SK-N-SH (cell line): ENCODE results near the gene GPD1. TPM values are rescaled to one million over a fixed set of nuclear protein-coding genes. Genes with fewer than 3 reads are reported as not detected.

Source experiments
- CTCF ChIA-PET: fragments of 300-600, 350-600 bp; formaldehyde crosslinking; extraction: SDS; loops from one replicate; lab custom pipeline; 2021; lab: Yijun Ruan, JAX
- POLR2A ChIA-PET: fragments of 350-600 bp; sonication (Branson Sonifier 250); formaldehyde crosslinking; extraction: SDS; loops from one replicate; lab custom pipeline; 2020; ENCODE audit warnings: antibody characterized with exemption, inconsistent platforms; lab: Yijun Ruan, JAX
- DNase-seq: peaks from one replicate; pipeline ENCODE4 v3.0.0; 2012
- H2AFZ ChIP-seq: fragments of 200-600 bp; sonication (generic); 2 replicates; pipeline ENCODE4 v1.8.1; 2016; ENCODE audit warnings: antibody characterized with exemption, mild to moderate bottlenecking, low read depth
- H3F3A ChIP-seq: fragments of 200-600 bp; sonication (generic); replicated peaks from 2 replicates; pipeline ENCODE3; 2016; ENCODE audit warnings: antibody characterized with exemption, mild to moderate bottlenecking; ENCODE audit not compliant: insufficient read depth
- H3K27ac ChIP-seq, 2 experiments: fragments of 200-500 bp in 1 of 2; fragments of 200-600 bp in 1 of 2; sonication (Bioruptor generic) in 1 of 2; sonication (generic), shearing (Covaris generic) in 1 of 2; 2 replicates each; pipeline versions ENCODE4 v1.5.1 to v1.6.1; 2014 to 2016; ENCODE audit warnings: low read depth in 2 of 2, inconsistent platforms in 1 of 2, low read length in 1 of 2, mild to moderate bottlenecking in 1 of 2, mixed read lengths in 1 of 2
- H3K27me3 ChIP-seq: fragments of 200-600 bp; sonication (generic), shearing (Covaris generic); 2 replicates; pipeline ENCODE4 v1.6.1; 2016; ENCODE audit warnings: mixed run types; ENCODE audit not compliant: insufficient read depth
- H3K36me3 ChIP-seq, 2 experiments: fragments of 200-500 bp in 1 of 2; fragments of 200-600 bp in 1 of 2; sonication (Bioruptor generic) in 1 of 2; sonication (generic) in 1 of 2; replicated peaks in 1 of 2; 2 replicates each; pipeline versions ENCODE3 to v1.5.1; 2014 to 2016; ENCODE audit warnings: low read length in 1 of 2, mild to moderate bottlenecking in 1 of 2; ENCODE audit not compliant: insufficient read depth in 2 of 2, control insufficient read depth in 1 of 2
- H3K4me1 ChIP-seq, 2 experiments: fragments of 200-500 bp in 1 of 2; fragments of 200-600 bp in 1 of 2; sonication (Bioruptor generic) in 1 of 2; sonication (generic), shearing (Covaris generic) in 1 of 2; 2 replicates each; pipeline versions ENCODE4 v1.5.1 to v1.6.1; 2014 to 2016; ENCODE audit warnings: low read depth in 1 of 2, low read length in 1 of 2, mixed run types in 1 of 2; ENCODE audit not compliant: insufficient read depth in 2 of 2, control insufficient read depth in 1 of 2
- H3K4me2 ChIP-seq: fragments of 200-600 bp; sonication (generic), shearing (Covaris generic); 2 replicates; pipeline ENCODE4 v1.6.1; 2017; ENCODE audit warnings: mixed run types
- H3K4me3 ChIP-seq, 2 experiments: fragments of 200-500 bp in 1 of 2; fragments of 200-600 bp in 1 of 2; sonication (Bioruptor generic) in 1 of 2; sonication (generic), shearing (Covaris generic) in 1 of 2; 2 replicates each; pipeline versions ENCODE4 v1.5.1 to v1.8.1; 2014 to 2016; ENCODE audit warnings: low read depth in 2 of 2, inconsistent platforms in 1 of 2, low read length in 1 of 2, mild to moderate bottlenecking in 1 of 2, mixed read lengths in 1 of 2, moderate library complexity in 1 of 2
- H3K79me2 ChIP-seq: fragments of 200-600 bp; sonication (generic); 2 replicates; pipeline ENCODE4 v1.8.1; 2017; ENCODE audit warnings: mild to moderate bottlenecking; ENCODE audit not compliant: insufficient read depth
- H3K9ac ChIP-seq: fragments of 200-600 bp; sonication (generic); 2 replicates; pipeline ENCODE4 v1.6.1; 2017; ENCODE audit warnings: mixed run types
- H3K9me2 ChIP-seq: fragments of 200-600 bp; sonication (generic); 2 replicates; pipeline ENCODE4 v1.6.1; 2017; ENCODE audit warnings: mixed run types
- H3K9me3 ChIP-seq: fragments of 200-600 bp; sonication (generic); 2 replicates; pipeline ENCODE4 v1.6.1; 2017; ENCODE audit warnings: mixed run types, mild to moderate bottlenecking, moderate library complexity
- H4K20me1 ChIP-seq: fragments of 200-600 bp; sonication (generic); 2 replicates; pipeline ENCODE4 v1.6.1; 2017; ENCODE audit warnings: mild to moderate bottlenecking, mixed run types; ENCODE audit not compliant: insufficient read depth
- CHD2 ChIP-seq: fragments of 150-350 bp; IDR thresholded peaks from 2 replicates; pipeline ENCODE4 v1.6.1; 2018; ENCODE audit warnings: low read length; ENCODE audit not compliant: partially characterized antibody
- CTCF ChIP-seq: fragments of 200-600 bp; sonication (generic); IDR thresholded peaks from 2 replicates; pipeline ENCODE4 v1.6.1; 2017; ENCODE audit warnings: antibody characterized with exemption, mild to moderate bottlenecking, moderate library complexity
- ELF1 ChIP-seq: IDR thresholded peaks from 2 replicates; pipeline ENCODE4 v1.4.0; 2012
- EZH2phosphoT487 ChIP-seq: fragments of 200-600 bp; sonication (generic); IDR thresholded peaks from 2 replicates; pipeline ENCODE4 v1.6.1; 2017; ENCODE audit warnings: low read depth, mixed run types, mild to moderate bottlenecking, antibody characterized with exemption, moderate library complexity, borderline replicate concordance
- FOXM1 ChIP-seq: IDR thresholded peaks from 2 replicates; pipeline ENCODE4 v1.4.0; 2012; ENCODE audit warnings: low read depth, mild to moderate bottlenecking
- JUND ChIP-seq: IDR thresholded peaks from 2 replicates; pipeline ENCODE4 v1.4.0; 2012
- MEF2A ChIP-seq: IDR thresholded peaks from 2 replicates; pipeline ENCODE4 v1.4.0; 2012; ENCODE audit warnings: low read depth, borderline replicate concordance
- MXI1 ChIP-seq: IDR thresholded peaks from 2 replicates; pipeline ENCODE4 v1.6.1; 2012; ENCODE audit warnings: mild to moderate bottlenecking, low read depth, low read length, improper control_type of control experiment
- RCOR1 ChIP-seq: fragments of 150-350 bp; IDR thresholded peaks from 2 replicates; pipeline ENCODE4 v1.6.1; 2017; ENCODE audit warnings: antibody characterized with exemption, low read length
- SIN3A ChIP-seq: IDR thresholded peaks from 2 replicates; pipeline ENCODE4 v1.6.1; 2012; ENCODE audit warnings: low read depth, mild to moderate bottlenecking, low read length, moderate library complexity, borderline replicate concordance
- TEAD4 ChIP-seq: IDR thresholded peaks from 2 replicates; pipeline ENCODE4 v1.4.0; 2012; ENCODE audit warnings: mild to moderate bottlenecking, borderline replicate concordance; ENCODE audit not compliant: insufficient read depth
- WGBS: methylation state at CpG from one replicate; pipeline ENCODE4 v1.1.6; 2017; ENCODE audit warnings: low lambda C conversion rate; 5-methylcytosine and 5-hydroxymethylcytosine counted together
- polyA plus RNA-seq, 3 experiments: library from polyadenylated mRNA; depleted of rRNA; stranded (reverse); fragments of >200 nt; gene quantifications; 2 replicates each; pipeline ENCODE4 v1.2.3, GENCODE V29; 2012
- TF ChIP-seq, protein P1 (sequence below): IDR thresholded peaks from 2 replicates; pipeline ENCODE4 v1.4.0; 2012; ENCODE audit warnings: low read depth, borderline replicate concordance

The GPD1 gene
- polyA plus RNA-seq, 1 of the 3 experiments (the other 2 are of a cell fraction) = 0.07 TPM

GRCh38 chr12:50075808-50076170, 28.0 kb upstream of the GPD1 start (continued):
- TF ChIP-seq, protein P1, sequence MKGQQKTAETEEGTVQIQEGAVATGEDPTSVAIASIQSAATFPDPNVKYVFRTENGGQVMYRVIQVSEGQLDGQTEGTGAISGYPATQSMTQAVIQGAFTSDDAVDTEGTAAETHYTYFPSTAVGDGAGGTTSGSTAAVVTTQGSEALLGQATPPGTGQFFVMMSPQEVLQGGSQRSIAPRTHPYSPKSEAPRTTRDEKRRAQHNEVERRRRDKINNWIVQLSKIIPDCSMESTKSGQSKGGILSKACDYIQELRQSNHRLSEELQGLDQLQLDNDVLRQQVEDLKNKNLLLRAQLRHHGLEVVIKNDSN = no peak

GRCh38 chr12:50077099-50077498, 26.7 kb upstream of the GPD1 start:
- DNase-seq = no peak
- H2AFZ ChIP-seq = no peak overlapping the region
- 85% methylated on average over 12 of the region's 12 CpGs for WGBS
- H3F3A ChIP-seq = no peaks in the 10 kb centered on the region
- H3K36me3 ChIP-seq = no peaks in the 10 kb centered on the region
- H3K9ac ChIP-seq = no peak overlapping the region
- no peaks in the 10 kb centered on the region for H3K27me3 ChIP-seq
- H3K79me2 ChIP-seq = no peaks in the 10 kb centered on the region
- H3K4me3 ChIP-seq = no peak overlapping the region
- no peaks in the 10 kb centered on the region for H3K9me3 ChIP-seq
- POLR2A ChIA-PET = no interaction called here
- CTCF ChIA-PET = interaction anchor here (1.3 to 37.6 kb wide), 4 partner anchors 8 to 110 kb away, joined by 5 to 1401 read pairs (median 8); partner anchors contain the start of genes AQP5, AQP6 and SMARCD1
- no peaks in the 10 kb centered on the region for H4K20me1 ChIP-seq
- TF ChIP-seq MEF2A (no peak), CHD2 (no peak), TEAD4 (no peak), RCOR1 (no peak), CTCF (no peak), EZH2phosphoT487 (no peak), FOXM1 (no peak), MXI1 (no peak), ELF1 (no peak)
- H3K4me1 ChIP-seq = peaks cover 0 to 7% of the 10 kb centered on the region in 2 experiments; a peak in 1 of 4 replicates
- H3K9me2 ChIP-seq = no peaks in the 10 kb centered on the region
- H3K4me2 ChIP-seq = no peak overlapping the region
- no peak overlapping the region for H3K27ac ChIP-seq

GRCh38 chr12:50078281-50078680, 25.5 kb upstream of the GPD1 start:
- no peaks in the 10 kb centered on the region for H3K9me3 ChIP-seq
- POLR2A ChIA-PET = no interaction called here
- no peak overlapping the region for H3K4me3 ChIP-seq
- peaks cover 2% of the 10 kb centered on the region; the same call in 1 of the 2 replicates for H3K79me2 ChIP-seq
- H3K27ac ChIP-seq = no peak overlapping the region
- no peaks in the 10 kb centered on the region for H4K20me1 ChIP-seq
- H3K36me3 ChIP-seq = no peaks in the 10 kb centered on the region
- peaks cover 0 to 7% of the 10 kb centered on the region in 2 experiments; a peak in 1 of 4 replicates for H3K4me1 ChIP-seq
- no peak for TF ChIP-seq SIN3A
- no peak for TF ChIP-seq JUND
- DNase-seq = no peak
- no peak overlapping the region for H3K9ac ChIP-seq
- H3K27me3 ChIP-seq = no peaks in the 10 kb centered on the region
- CTCF ChIA-PET = interaction anchor here (1.2 to 37.6 kb wide), 9 partner anchors 10 to 211 kb away, joined by 3 to 1401 read pairs (median 6); partner anchors contain the start of genes AQP5, AQP6 and COX14
- H3K9me2 ChIP-seq = no peaks in the 10 kb centered on the region
- no peak overlapping the region for H3K4me2 ChIP-seq
- WGBS = 93% methylated on average over 10 of the region's 10 CpGs
- no peaks in the 10 kb centered on the region for H3F3A ChIP-seq
- no peak overlapping the region for H2AFZ ChIP-seq
